Stimulated activated CD8-positive, alpha-beta memory T cell treated with anti-CD3 and anti-CD28 coated beads, Interleukin-12 subunit alpha, Interleukin-12 subunit beta, amount 100 ng/mL, for 24 hours (primary cell): Measurements from ENCODE around the gene KBTBD7.

Experiments used
- DNase-seq: peaks from one replicate; pipeline ENCODE4 v3.0.0-alpha.2; 2020; ENCODE audit errors: extremely low read depth

KBTBD7 gene, protein sequence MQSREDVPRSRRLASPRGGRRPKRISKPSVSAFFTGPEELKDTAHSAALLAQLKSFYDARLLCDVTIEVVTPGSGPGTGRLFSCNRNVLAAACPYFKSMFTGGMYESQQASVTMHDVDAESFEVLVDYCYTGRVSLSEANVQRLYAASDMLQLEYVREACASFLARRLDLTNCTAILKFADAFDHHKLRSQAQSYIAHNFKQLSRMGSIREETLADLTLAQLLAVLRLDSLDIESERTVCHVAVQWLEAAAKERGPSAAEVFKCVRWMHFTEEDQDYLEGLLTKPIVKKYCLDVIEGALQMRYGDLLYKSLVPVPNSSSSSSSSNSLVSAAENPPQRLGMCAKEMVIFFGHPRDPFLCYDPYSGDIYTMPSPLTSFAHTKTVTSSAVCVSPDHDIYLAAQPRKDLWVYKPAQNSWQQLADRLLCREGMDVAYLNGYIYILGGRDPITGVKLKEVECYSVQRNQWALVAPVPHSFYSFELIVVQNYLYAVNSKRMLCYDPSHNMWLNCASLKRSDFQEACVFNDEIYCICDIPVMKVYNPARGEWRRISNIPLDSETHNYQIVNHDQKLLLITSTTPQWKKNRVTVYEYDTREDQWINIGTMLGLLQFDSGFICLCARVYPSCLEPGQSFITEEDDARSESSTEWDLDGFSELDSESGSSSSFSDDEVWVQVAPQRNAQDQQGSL

DNA sequence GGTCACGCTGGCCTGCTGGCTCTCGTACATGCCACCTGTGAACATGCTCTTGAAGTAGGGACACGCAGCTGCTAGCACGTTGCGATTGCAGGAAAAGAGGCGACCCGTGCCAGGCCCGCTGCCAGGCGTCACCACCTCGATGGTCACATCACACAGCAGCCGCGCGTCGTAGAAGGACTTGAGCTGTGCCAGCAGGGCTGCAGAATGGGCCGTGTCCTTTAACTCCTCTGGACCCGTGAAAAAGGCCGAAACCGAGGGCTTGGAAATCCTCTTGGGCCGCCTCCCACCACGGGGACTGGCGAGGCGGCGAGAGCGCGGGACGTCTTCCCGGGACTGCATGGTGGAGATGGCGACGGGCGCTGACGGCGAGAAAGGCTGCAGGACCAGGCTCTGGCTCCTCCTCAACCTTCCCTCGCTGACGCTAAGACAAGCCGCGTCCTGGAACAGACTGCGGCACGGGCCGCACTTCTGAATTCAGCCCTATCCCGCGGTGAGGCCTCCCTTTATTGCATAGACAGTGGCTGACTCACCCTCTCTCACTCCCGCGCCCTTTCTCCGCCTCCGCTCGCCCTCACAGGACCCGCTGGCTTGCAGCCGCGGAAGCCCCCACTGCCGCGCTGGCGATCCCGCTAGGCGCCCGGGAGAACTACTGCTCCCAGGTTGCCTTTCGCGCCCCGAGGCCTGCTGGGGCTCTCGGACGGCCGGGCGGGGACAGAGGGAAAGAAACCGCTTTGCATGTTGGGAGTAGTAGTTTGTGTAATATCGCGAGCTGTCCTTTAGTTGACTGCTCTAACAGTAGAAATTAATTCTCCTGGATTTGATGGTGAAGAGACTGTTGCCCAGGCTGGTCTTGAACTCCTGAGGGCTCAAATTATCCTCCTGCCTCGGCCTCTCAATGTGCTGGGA, at the start of gene KBTBD7:
Gene KBTBD7, minus strand, starts transcription at position 651 of the 906 bp plus-strand sequence. Its CDS starts 312 bp downstream, at position 339.
- DNase-seq = peak; percentile 86

DNA sequence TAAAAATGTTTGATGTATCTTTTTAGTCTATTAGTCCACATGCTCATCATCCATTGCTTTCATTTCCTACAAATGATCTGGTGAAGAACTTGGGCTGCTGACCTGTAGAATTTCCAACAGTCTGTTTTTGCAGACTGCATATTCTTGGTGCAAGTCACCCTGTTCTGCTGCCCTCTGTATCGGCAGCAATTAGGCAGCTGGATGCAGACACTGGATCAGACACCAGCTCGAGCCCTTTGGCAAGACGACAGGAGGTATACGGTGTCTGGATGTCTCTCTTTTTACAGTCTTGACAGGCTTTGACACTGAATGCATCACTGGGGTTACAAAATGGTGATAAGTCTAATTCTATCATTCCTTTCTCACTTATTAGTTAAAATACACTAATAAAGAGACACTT, 47.3 kb upstream of the KBTBD7 start:
- DNase-seq = no peak

DNA sequence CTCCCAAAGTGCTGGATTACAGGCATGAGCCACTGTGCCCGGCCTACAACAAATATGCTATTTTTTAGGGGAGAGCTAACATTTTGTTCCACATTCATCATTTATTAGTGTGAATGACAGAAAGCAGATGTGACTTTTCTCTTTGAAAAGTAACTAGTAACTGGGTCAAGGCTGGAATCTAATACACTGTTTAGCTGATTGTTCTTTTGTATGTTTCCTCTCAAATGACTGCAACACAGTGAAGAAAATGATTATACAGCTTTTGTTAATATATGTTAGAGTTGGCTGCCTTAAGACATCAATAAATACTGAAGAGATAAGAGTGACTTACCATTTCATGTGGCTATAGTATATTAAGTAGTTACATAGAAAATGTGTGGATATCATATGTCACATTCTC, 42.0 kb upstream of the KBTBD7 start:
- no peak for DNase-seq

DNA sequence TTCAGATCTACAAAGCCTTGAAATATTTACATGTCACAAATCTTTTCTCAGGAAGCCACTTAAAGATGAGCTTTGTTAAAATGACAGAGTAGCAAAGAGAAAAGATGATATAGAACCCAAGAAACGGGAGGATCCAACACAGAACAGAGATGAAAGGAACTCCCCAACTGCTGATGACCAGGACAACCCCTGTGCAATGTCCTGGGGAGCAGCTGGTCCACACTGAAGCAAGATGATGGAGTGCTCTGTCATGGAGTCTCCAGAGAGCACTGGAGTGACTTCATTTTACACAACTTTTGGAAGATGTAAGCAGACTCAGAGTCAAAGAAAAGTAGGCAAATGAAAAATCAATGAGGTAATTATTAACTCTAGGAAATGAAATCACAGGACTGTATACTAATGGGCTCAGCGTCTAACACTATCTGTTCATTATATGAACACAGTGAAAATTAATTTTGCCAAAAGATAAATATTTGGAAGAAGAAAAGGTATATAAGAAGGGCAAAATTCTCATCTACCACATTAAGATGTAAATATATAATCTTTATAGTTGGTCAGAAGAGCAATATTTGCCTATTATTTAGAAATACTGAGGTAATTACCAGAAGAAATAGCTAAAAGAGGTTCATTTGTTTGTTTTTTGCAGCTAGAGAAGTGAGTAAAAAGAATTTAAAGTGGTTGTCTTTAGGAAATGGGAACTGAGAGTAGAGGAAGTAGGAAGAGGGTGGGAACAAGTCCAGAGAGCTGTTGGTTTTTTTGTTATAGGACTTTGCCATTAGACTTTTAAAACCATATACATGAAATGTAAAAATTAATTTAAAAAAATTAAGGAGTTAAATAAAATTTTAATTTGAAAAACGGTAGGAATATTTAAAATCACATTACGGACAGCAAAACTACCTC, 38.5 kb upstream of the KBTBD7 start:
- DNase-seq = no peak

DNA sequence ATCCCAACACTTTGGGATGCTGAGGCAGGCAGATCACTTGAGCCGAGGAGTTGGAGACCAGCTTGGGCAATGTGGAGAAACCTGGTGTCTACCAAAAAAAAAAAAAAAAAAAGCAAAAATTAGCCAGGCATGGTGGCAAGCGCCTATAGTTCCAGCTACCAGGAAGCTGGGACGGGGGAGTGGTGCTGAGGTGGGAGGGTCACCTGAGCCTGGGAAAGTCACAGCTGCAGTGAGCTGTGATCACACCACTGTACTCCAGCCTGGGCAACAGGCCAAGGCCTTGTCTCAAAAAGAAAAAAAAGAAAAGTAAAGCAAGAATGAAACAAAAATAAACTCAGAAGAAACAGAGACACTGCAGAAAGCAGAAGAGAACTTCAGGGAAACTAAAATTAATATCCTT, 37.4 kb upstream of the KBTBD7 start:
- DNase-seq = no peak

DNA sequence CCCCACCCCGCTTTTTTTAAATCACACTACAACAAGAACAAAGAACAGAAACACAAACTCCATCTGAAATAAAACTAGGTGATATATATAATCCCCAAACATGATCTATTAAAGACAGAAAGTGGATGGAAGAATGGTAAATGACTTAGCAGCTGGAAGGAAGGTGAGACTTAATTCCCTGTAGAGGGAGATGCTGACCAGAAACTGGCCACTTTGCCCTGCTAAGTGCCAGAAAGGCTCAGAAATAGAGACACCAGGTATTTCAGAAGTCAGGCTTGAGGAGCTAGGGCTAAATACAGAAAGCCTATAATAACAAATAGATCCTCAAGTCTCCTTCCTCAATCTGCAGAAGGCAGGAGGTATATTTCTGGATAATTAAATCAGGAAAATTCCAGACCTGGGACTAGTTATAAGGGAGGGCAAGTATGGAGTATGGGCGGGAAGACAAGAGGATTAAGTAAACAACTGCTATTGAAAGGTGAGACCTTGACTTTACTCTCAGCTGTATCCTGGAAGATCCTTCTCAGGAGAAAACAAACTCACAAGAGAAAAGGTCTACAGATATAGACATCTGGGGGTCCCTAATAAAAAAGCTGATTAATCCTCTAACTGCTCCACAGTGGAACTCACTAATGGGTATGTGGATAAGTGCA, 36.8 kb upstream of the KBTBD7 start:
- DNase-seq = no peak

DNA sequence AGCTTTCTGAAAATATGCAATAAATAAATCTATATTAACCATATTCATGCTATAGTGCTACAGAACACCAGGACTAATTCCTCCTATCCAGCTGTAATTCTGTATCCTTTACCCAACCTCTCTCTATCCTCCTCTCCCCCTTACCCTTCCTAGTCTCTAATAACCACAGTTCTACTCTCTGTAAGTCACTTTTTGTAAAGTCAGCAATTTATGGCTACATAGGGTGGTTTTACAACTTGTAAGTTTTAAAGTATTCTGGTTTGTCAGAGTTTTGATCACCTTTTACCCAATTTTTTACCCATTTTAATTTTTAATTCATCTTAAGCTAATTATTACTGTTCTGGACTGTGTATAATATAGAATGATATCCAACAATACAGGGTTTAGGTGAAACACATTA, 35.0 kb upstream of the KBTBD7 start:
- DNase-seq = no peak

DNA sequence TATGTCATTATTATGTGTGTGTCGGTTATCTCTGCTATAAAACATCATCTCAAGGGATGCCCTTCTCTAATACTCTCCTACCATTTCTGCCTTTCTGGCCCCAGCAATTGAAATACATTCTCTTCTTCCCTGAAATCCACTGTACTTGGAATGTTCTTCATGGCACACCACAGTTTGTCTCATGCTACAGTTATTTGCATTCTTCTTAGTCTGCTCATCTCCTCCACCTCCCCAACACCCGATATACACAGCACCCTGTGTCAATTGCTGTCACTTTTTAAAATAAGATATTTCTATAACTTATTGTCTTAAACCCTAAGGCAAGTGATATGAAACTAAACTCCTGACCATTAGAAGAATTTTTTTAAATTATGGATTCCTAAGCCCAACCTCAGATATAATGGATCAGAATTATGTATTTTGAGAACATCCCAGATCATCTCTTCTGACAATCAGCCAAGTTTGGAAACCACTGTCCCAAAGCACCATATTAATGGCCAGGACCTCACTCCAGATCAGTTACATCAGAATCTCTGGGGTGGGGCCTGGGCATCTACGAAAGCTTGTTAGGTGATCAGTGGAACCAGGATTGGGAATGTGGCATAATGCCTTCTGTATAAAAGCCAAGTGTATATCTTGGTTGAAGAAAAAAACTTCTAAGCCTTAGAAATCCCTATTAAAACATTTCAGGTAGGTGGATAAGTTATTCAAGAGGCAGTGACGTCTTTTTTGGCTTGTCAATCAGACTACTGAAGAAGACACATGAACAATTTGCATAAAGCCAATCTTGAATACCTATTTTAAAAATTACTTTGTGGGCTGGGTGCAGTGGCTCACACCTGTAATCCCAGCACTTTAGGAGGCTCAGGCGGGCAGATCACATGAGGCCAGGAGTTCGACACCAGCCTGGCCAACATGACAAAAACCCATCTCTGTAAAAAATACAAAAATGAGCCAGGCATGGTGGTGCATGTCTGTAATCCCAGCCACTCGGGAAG, 30.0 kb upstream of the KBTBD7 start:
- no peak for DNase-seq

DNA sequence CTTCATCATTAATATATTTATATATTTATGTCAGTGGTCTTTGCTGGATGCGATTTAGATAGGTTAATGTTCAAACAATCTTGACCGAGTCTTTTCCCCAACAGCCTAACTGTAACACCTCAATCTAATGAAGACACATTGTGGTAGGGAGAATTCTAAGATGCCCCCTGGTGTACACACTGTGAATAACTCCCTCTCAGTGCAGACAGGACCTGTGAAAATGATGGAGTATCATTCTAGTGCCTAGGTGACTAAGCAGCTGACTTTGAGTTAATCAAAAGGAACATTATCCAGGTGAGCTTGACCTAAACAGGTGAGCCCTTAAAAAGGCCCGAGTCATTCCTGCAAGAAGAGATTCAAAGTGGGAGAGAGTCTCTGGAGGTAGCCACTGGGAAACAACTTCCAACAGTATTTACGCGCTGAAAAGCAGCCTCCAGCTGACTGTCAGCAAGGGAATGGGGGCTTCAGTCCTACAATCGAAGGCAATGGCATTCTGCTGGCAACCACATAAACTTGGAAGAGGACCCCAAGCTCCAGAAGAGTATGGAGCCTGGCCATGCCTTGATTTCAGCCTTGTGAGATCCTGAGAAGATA, 28.0 kb upstream of the KBTBD7 start:
- DNase-seq = no peak

DNA sequence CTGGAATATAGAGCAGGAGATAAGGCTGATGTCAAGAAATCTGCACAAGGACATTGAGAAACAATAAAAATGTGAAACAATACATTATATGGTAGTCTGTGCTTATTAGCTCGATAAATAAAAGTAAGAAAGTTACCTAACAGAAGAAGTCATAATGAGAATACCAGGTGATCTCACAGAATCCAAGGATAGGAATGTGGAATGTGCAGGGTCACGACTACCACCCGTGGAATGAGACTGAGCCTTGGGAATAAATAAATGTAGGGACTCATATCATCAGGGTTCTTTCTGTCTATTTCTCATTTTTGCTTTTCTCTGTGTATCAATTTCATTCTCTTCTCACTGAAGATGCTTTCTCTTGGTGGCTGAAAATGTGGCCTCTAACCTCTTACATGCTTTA, 26.0 kb upstream of the KBTBD7 start:
- DNase-seq = no peak

DNA sequence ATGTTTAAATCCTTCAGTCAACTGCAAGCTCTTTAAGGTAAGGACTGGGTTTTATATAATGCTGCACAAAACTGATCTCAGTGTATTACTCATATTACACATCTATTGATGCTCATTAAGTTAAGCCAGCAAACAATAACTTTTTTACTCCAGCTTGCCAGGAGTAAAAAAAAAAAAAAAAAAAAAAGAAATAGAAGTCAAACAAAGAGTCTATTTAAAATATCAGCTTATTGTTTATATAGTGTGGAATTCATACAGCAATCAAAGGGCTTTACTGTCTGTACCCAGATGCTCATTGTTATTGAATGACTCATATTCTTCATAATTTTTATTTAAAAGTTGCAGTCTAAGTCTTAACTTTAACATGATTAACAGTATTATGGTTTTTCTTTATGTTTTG, 21.8 kb upstream of the KBTBD7 start:
- DNase-seq = no peak

DNA sequence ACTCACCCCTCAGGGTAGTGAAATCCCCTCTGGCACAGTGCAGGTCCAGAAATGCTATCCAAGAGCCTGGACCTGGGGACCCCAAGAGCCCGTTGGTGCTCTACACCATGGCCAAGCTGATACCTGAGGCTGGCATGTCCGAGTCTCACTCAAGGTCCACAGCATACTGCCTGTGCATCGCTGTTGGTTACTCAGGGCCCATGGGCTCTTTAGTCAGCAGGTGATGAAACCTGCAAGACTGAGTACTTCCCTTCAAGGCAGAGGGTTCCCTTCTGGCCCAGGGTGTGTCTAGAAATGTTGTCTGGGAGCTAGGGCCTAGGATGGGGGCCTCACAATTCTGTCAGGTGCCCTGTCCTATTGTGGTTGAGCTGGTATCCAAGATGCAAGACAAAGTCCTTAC, 19.6 kb upstream of the KBTBD7 start:
- DNase-seq = no peak

DNA sequence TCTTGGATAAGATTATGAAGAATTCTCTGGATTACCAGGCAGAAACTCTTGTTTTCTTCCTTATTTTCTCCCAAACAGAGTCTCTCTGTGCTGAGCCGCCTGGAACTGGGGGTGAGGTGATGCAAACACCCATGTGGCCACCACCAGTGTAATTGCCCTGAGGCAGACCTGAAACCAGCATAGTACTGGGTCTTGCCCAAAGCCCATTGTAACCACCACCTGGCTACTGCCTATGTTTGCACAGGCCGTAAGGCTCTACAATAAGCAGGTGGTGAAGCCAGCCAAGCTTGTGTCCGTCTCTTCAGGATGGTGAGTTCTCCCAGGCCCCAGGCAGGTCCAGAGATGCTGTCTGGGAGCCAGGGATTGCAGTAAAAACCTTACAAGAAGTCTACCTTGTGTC, 18.9 kb upstream of the KBTBD7 start:
- DNase-seq = no peak

DNA sequence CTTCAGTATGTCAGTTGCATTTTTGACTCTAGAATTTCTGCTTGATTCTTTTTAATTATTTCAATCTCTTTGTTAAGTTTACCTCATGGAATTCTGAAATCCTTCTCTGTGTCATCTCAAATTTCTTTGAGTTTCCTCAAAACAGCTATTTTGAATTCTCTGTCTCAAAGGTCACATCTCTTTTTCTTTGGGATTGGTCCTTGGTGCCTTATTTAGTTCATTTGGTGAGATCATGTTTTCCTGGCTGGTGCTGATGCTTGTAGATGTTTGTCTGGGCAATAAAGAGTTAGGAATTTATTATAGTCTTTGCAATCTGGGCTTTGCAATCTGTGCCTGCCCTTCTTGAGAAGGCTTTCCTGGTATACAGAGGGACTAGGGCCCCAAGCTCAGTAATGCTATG, 18.5 kb upstream of the KBTBD7 start:
- DNase-seq = no peak

DNA sequence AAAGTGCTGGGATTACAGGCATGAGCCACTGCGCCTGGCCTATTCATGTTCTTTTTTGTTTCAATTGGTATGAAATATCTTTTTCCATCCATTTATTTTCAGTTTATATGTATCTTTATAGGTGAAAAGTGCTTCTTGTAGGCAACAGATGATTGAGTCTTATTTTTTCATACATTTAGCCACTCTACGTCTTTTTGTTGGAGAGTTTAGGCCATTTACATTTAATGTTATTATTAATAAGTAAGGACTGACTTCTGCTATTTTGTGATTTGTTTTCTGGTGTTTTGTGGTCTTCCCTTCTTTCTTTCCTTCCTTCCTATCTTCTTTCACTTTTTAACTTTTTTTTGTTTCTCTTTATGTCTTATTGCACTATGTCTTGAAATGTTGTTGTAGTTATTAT, 16.7 kb upstream of the KBTBD7 start:
- DNase-seq = no peak

DNA sequence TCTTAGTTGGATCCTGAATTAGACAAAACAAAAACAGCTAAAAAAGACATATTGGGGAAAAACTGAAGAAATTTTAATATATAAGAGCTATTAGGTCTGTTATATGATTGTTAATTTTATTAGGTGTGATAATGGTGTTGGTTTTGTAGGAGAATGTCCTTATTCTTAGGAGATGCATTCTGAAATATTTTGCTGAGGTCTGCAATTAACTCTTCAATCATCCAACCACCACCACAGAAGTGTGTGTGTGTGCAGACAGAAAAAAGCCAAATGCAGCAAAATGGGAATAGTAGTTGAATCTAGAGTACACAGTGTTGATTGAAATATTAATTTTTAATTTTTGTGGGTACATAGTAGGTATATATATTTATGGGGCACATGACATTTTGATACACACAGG, 12.1 kb upstream of the KBTBD7 start:
- DNase-seq = no peak

DNA sequence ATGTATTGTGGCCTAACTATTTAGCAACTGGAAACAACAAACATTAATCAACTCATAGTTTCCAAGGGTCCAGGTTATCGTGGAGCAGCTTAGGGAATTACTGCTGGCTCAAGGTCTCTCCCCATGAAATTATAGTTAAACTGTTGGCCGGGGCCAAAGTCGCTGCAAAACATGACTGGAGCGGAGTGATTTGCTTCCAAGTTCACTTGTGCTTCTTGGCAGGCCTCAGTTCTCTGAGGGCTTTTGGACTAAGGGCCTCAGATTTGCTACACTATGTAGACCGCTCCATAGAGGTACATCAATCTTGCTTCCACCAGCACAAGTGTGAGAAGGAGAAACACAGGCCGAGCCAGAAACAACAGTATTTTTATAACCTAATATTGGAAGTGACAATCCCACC, 9.4 kb upstream of the KBTBD7 start:
- no peak for DNase-seq

DNA sequence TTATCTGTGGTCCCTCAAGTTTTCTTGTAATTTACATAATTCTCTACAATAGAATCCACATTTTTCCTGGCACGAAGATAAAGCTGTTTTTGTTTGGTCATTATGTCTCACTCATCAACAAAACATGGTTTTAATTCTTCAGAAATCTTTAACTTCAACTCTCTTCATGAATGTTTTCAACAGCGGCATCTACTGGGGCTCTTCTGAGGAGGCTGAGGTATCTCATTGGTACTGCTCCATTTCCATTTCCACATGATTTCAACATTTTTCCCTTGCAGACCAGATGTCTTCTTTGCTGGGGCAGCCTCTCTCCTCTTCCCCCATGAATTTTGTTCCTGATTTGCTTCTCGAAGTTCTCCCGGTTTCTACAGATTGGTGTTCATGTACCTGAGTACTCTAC, 5.8 kb upstream of the KBTBD7 start:
- no peak for DNase-seq

DNA sequence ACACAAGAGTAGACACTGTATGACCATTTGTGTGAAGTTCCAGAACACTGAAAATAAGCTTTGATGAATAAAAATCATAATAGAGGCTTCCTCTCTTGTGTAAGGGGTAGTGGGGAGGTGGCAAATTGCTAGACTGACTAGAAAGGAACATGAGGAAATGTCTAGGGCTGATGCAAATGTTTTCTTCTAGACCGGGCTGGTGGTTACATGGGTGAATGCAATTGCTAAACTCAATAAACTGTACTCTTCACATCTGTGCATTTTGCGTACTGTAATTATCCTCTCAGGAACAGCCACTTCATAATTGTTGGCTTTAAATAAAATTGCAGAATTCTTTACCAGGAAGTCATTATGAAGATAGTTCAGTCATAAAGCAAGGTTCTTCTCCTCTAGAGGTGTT, 5.2 kb upstream of the KBTBD7 start:
- DNase-seq = no peak
